ENCODE results near the gene ATXN7. TPM values are rescaled to one million over a fixed set of nuclear protein-coding genes. Genes with fewer than 3 reads are reported as not detected.

ATXN7 gene
- total RNA-seq, 2 experiments from 2014 or later, result 289 to 304 TPM

DNA sequence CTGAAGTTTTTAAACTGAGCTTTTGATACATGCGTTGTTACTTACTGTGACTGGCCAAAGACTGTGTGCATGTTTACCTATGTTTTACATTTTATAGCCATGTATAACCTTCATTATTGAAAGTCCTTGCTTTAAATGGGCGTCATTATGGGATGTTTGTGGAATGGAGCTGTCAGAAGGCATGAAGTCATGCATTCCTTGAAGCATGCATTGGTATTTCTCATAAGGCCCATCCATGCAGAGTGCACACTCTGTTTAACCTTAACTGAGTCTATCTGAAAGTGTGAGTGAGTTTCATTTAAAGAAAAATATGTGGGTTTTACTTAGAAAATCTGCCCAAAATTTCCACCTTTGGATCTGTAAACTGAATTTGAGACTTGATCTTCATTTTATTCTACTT lies 108.5 kb downstream of the ATXN7 start:
- no peaks in the 10 kb centered on the region for H3K27me3 Mint-ChIP-seq
- H3K27me3 ChIP-seq (ENCODE audit: control insufficient read depth in 1 of 2, insufficient read depth in 2 of 2, low read length in 2 of 2), result no peaks in the 10 kb centered on the region
- no peaks in the 10 kb centered on the region for H3K9me3 Mint-ChIP-seq
- peaks cover 50% of the 10 kb centered on the region for H3K4me1 ChIP-seq (ENCODE audit: insufficient read depth, low read length)
- H3K27ac Mint-ChIP-seq, result peak overlapping the region; percentile 94
- peaks cover 77% of the 10 kb centered on the region for H3K36me3 Mint-ChIP-seq (ENCODE audit: low read depth)
- H3K27ac ChIP-seq (ENCODE audit: low read depth in 1 of 2, low read length in 2 of 2), result peak overlapping the region; percentile 2 to 76
- TF ChIP-seq, protein P1, sequence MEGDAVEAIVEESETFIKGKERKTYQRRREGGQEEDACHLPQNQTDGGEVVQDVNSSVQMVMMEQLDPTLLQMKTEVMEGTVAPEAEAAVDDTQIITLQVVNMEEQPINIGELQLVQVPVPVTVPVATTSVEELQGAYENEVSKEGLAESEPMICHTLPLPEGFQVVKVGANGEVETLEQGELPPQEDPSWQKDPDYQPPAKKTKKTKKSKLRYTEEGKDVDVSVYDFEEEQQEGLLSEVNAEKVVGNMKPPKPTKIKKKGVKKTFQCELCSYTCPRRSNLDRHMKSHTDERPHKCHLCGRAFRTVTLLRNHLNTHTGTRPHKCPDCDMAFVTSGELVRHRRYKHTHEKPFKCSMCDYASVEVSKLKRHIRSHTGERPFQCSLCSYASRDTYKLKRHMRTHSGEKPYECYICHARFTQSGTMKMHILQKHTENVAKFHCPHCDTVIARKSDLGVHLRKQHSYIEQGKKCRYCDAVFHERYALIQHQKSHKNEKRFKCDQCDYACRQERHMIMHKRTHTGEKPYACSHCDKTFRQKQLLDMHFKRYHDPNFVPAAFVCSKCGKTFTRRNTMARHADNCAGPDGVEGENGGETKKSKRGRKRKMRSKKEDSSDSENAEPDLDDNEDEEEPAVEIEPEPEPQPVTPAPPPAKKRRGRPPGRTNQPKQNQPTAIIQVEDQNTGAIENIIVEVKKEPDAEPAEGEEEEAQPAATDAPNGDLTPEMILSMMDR (IDR thresholded peaks at IDR 0.05), result no peak
- no peak overlapping the region for H3K4me3 ChIP-seq (ENCODE audit: low read length)
- ChIA-PET CTCF (interaction anchor here (0.8 kb wide), 1 partner anchor 10 kb away, joined by 4 read pairs; no protein-coding TSS in a partner anchor), POLR2A (interaction anchor here (0.7 kb wide), 1 partner anchor 9 kb away, joined by 3 read pairs; no protein-coding TSS in a partner anchor)
- H3K36me3 ChIP-seq (ENCODE audit: insufficient read depth, low read length), result peaks cover 29% of the 10 kb centered on the region
- DNase-seq (no peak), ATAC-seq (ENCODE audit: poor library complexity) (no peak)
- H3K9me3 ChIP-seq (ENCODE audit: control insufficient read depth in 1 of 2, insufficient read depth in 1 of 2, low read length in 2 of 2), result no peaks in the 10 kb centered on the region
- H3K4me1 Mint-ChIP-seq (ENCODE audit: low read depth), result peaks cover 88% of the 10 kb centered on the region
- intact Hi-C loops (cut with DNase I, micrococcal nuclease), result no loop called here
- H3K4me3 Mint-ChIP-seq, result peak overlapping the region; percentile 78

DNA sequence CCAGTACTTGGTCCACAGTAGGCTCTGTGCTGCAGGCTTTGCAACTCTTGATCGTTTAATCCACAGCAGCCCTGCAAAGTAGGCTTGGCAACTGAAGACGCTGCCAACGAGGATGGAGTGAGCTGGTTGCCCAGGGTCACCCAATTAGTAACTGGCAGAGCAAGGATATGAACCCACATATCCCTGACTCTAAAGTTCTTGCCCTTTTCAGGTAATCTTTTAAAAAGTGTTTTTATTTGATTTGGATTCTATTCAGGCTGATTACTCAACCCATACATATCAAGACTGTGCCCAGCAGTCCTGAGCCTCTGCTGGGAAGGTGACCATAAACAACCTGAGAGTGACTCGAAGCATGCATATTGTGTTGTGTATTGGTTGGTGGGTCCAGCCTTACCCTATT lies 109.3 kb downstream of the ATXN7 start:
- no peak for ATAC-seq (ENCODE audit: poor library complexity)
- peak overlapping the region; percentile 94 for H3K27ac Mint-ChIP-seq
- no peaks in the 10 kb centered on the region for H3K27me3 Mint-ChIP-seq
- intact Hi-C loops (cut with DNase I, micrococcal nuclease), result no loop called here
- peak overlapping the region; percentile 78 for H3K4me3 Mint-ChIP-seq
- Histone ChIP-seq H3K36me3 (ENCODE audit: insufficient read depth, low read length) (peaks cover 29% of the 10 kb centered on the region), H3K27ac (ENCODE audit: low read depth in 1 of 2, low read length in 2 of 2) (peak overlapping the region; percentile 42 to 76), H3K9me3 (ENCODE audit: control insufficient read depth in 1 of 2, insufficient read depth in 1 of 2, low read length in 2 of 2) (no peaks in the 10 kb centered on the region), H3K4me3 (ENCODE audit: low read length) (no peak overlapping the region), H3K4me1 (ENCODE audit: insufficient read depth, low read length) (peaks cover 57% of the 10 kb centered on the region), H3K27me3 (ENCODE audit: control insufficient read depth in 1 of 2, insufficient read depth in 2 of 2, low read length in 2 of 2) (no peaks in the 10 kb centered on the region)
- ChIA-PET POLR2A (interaction anchor here (0.7 kb wide), 1 partner anchor 51 kb away, joined by 3 read pairs; no protein-coding TSS in a partner anchor), CTCF (interaction anchor here (0.8 kb wide), 1 partner anchor 10 kb away, joined by 4 read pairs; no protein-coding TSS in a partner anchor)
- DNase-seq, result no peak
- H3K36me3 Mint-ChIP-seq (ENCODE audit: low read depth), result peaks cover 76% of the 10 kb centered on the region
- no peaks in the 10 kb centered on the region for H3K9me3 Mint-ChIP-seq
- TF ChIP-seq, protein P1 (IDR thresholded peaks at IDR 0.05), result no peak
- peaks cover 90% of the 10 kb centered on the region for H3K4me1 Mint-ChIP-seq (ENCODE audit: low read depth)

DNA sequence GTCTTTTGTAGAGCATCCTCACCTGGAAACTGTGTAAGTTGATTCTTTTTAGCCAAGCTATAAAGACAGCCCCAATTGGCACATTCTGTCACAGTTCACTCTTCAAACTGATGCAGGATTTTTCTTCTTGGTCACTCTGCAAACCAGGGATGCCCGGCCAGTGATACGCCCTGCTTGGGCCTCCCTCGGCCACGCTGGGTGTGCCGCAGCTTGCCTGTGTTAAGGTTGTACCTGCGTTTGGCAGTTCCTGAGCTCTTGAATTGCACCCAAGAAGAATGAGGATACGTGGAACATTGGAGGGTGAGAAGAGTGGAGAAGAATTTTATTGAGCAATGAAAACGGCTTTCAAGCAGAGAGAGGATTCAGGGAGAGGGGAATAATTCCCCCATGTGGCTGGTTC lies 109.7 kb downstream of the ATXN7 start:
- TF ChIP-seq, protein P1 (IDR thresholded peaks at IDR 0.05), result no peak
- Histone ChIP-seq H3K9me3 (ENCODE audit: control insufficient read depth in 1 of 2, insufficient read depth in 1 of 2, low read length in 2 of 2) (no peaks in the 10 kb centered on the region), H3K36me3 (ENCODE audit: insufficient read depth, low read length) (peaks cover 29% of the 10 kb centered on the region), H3K4me1 (ENCODE audit: insufficient read depth, low read length) (peaks cover 61% of the 10 kb centered on the region), H3K27ac (ENCODE audit: low read depth in 1 of 2, low read length in 2 of 2) (no peak overlapping the region), H3K27me3 (ENCODE audit: control insufficient read depth in 1 of 2, insufficient read depth in 2 of 2, low read length in 2 of 2) (no peaks in the 10 kb centered on the region), H3K4me3 (ENCODE audit: low read length) (no peak overlapping the region)
- ChIA-PET POLR2A (interaction anchor here (0.7 kb wide), 1 partner anchor 51 kb away, joined by 3 read pairs; no protein-coding TSS in a partner anchor), CTCF (interaction anchor here (1.1 kb wide), 1 partner anchor 11 kb away, joined by 5 read pairs; no protein-coding TSS in a partner anchor)
- intact Hi-C loops (cut with DNase I, micrococcal nuclease), result no loop called here
- ATAC-seq (ENCODE audit: poor library complexity), result no peak
- peak overlapping the region; percentile 94 for H3K27ac Mint-ChIP-seq
- no peak for DNase-seq
- H3K4me3 Mint-ChIP-seq, result peak overlapping the region; percentile 78
- H3K4me1 Mint-ChIP-seq (ENCODE audit: low read depth), result peaks cover 91% of the 10 kb centered on the region
- H3K36me3 Mint-ChIP-seq (ENCODE audit: low read depth), result peaks cover 72% of the 10 kb centered on the region
- H3K27me3 Mint-ChIP-seq, result no peaks in the 10 kb centered on the region
- no peaks in the 10 kb centered on the region for H3K9me3 Mint-ChIP-seq

Measured in CD4-positive, alpha-beta T cell (primary cell).